HG02884 (cell line): ENCODE data around the gene MRPS33.
A peak's percentile ranks its signal among the peaks of the same experiment; 100 is the strongest.
"Not testable (repeated sequence)": the region's sequence is repeated elsewhere in the genome, so short reads cannot be mapped to it uniquely, and the experiment has no call there.

Experiments used
- ATAC-seq: cut with Tn5 transposase; IDR thresholded peaks from one replicate; pipeline ENCODE4 v1.9.1; 2021; ENCODE audit warnings: mild to moderate bottlenecking, moderate library complexity; ENCODE audit not compliant: unreplicated experiment

Gene MRPS33

GRCh38 chr7:141014524-141015395, at the start of gene MRPS33:
Gene MRPS33, minus strand, starts transcription at chr7:141014952. Its CDS starts 4,319 bp downstream, at chr7:141010633.
- peak; percentile 99 for ATAC-seq

- ATAC-seq = no peak
Observed at GRCh38 chr7:141057788-141058187, 43.0 kb upstream of the MRPS33 start.

- no peak for ATAC-seq
Observed at GRCh38 chr7:141055146-141055545, 40.4 kb upstream of the MRPS33 start.

- ATAC-seq = no peak
Observed at GRCh38 chr7:141053626-141054025, 38.9 kb upstream of the MRPS33 start.

- ATAC-seq = no peak
Observed at GRCh38 chr7:141045842-141046620, 31.3 kb upstream of the MRPS33 start.

GRCh38 chr7:141045126-141045841, 30.5 kb upstream of the MRPS33 start:
- ATAC-seq = no peak

GRCh38 chr7:141043616-141044015, 28.9 kb upstream of the MRPS33 start:
- no peak for ATAC-seq

- no peak for ATAC-seq
Observed at GRCh38 chr7:141042222-141043193, 27.8 kb upstream of the MRPS33 start.

GRCh38 chr7:141039376-141039775, 24.6 kb upstream of the MRPS33 start:
- no peak for ATAC-seq

- ATAC-seq = not testable (repeated sequence)
Observed at GRCh38 chr7:141038100-141038499, 23.3 kb upstream of the MRPS33 start.

GRCh38 chr7:141032539-141033323, 18.0 kb upstream of the MRPS33 start:
- ATAC-seq = not testable (repeated sequence)

GRCh38 chr7:141028767-141029166, 14.0 kb upstream of the MRPS33 start:
- ATAC-seq = no peak

- no peak for ATAC-seq
Observed at GRCh38 chr7:141027043-141027442, 12.3 kb upstream of the MRPS33 start.

- ATAC-seq = no peak
Observed at GRCh38 chr7:141024668-141025067, 9.9 kb upstream of the MRPS33 start.

- ATAC-seq = no peak
Observed at GRCh38 chr7:141023295-141023694, 8.5 kb upstream of the MRPS33 start.

GRCh38 chr7:141017555-141017954, 2.8 kb upstream of the MRPS33 start:
- no peak for ATAC-seq

- ATAC-seq = no peak
Observed at GRCh38 chr7:141016349-141016748, 1.6 kb upstream of the MRPS33 start.

GRCh38 chr7:141014125-141014523, 628 bp downstream of the MRPS33 start:
- peak; percentile 5 for ATAC-seq

GRCh38 chr7:141013345-141013715, 1.4 kb downstream of the MRPS33 start:
- no peak for ATAC-seq
